HG02938 (cell line): ENCODE results near the gene RALY.

Source experiments
- ATAC-seq: cut with Tn5 transposase; IDR thresholded peaks from one replicate; pipeline ENCODE4 v1.9.1; 2021; ENCODE audit warnings: mild to moderate bottlenecking, moderate library complexity; ENCODE audit not compliant: unreplicated experiment

The RALY gene

GRCh38 chr20:34075647-34076046 lies 81.9 kb downstream of the RALY start:
- ATAC-seq, result no peak

GRCh38 chr20:34076952-34077351 lies 83.2 kb downstream of the RALY start:
- ATAC-seq, result no peak

- ATAC-seq, result no peak
Observed at GRCh38 chr20:34078540-34078939, 84.8 kb downstream of the RALY start.

GRCh38 chr20:34079818-34080217 lies 86.1 kb downstream of the RALY start:
- no peak for ATAC-seq

- no peak for ATAC-seq
Observed at GRCh38 chr20:34082232-34082887, 88.6 kb downstream of the RALY start.

- no peak for ATAC-seq
Observed at GRCh38 chr20:34083137-34083536, 89.4 kb downstream of the RALY start.

GRCh38 chr20:34083781-34084180 lies 90.1 kb downstream of the RALY start:
- no peak for ATAC-seq

- no peak for ATAC-seq
Observed at GRCh38 chr20:34084227-34084923, 90.7 kb downstream of the RALY start.

- ATAC-seq, result no peak
Observed at GRCh38 chr20:34085544-34086040, 91.9 kb downstream of the RALY start.

- ATAC-seq, result no peak
Observed at GRCh38 chr20:34088305-34089174, 94.8 kb downstream of the RALY start.

- ATAC-seq, result no peak
Observed at GRCh38 chr20:34089175-34089479, 95.4 kb downstream of the RALY start.

- no peak for ATAC-seq
Observed at GRCh38 chr20:34089655-34090345, 96.1 kb downstream of the RALY start.

- ATAC-seq, result no peak
Observed at GRCh38 chr20:34090645-34091044, 96.9 kb downstream of the RALY start.

GRCh38 chr20:34091637-34092200 lies 98.0 kb downstream of the RALY start:
- no peak for ATAC-seq

- no peak for ATAC-seq
Observed at GRCh38 chr20:34093895-34094294, 100.2 kb downstream of the RALY start.

GRCh38 chr20:34095825-34096224 lies 102.1 kb downstream of the RALY start:
- ATAC-seq, result no peak

GRCh38 chr20:34096699-34097444 lies 103.2 kb downstream of the RALY start:
- no peak for ATAC-seq

GRCh38 chr20:34098570-34098969 lies 104.9 kb downstream of the RALY start:
- ATAC-seq, result no peak

- ATAC-seq, result no peak
Observed at GRCh38 chr20:34099675-34100074, 106.0 kb downstream of the RALY start.

- no peak for ATAC-seq
Observed at GRCh38 chr20:34100576-34100975, 106.9 kb downstream of the RALY start.
